ENCODE data around the gene NPHS1.

- TF ChIP-seq POLR2A (IDR thresholded peaks at IDR 0.05) (no peak), POLR2AphosphoS5 (IDR thresholded peaks at IDR 0.05) (no peak), CTCF (IDR thresholded peaks at IDR 0.05) (peak in 5 of 7 experiments; percentile 35 to 64 (median 49))
Observed at GRCh38 chr19:35882114-35882832, 30.0 kb upstream of the NPHS1 start.

Measured in stomach (tissue), 4 donors.